ENCODE results near the gene HIVEP2.

HIVEP2 gene

GRCh38 chr6:142868917-142869316, 76.1 kb downstream of the HIVEP2 start:
- H3K4me3 ChIP-seq (ENCODE audit: low read length) = no peak overlapping the region
- TF ChIP-seq CTCF (conservative IDR thresholded peaks at IDR 0.05; ENCODE audit: low read depth, low read length) = no peak
- DNase-seq (ENCODE audit: low read depth) = no peak

- no peak for DNase-seq (ENCODE audit: low read depth)
- TF ChIP-seq CTCF (conservative IDR thresholded peaks at IDR 0.05; ENCODE audit: low read depth, low read length) = no peak
- H3K4me3 ChIP-seq (ENCODE audit: low read length) = no peak overlapping the region
These were observed 76.8 kb downstream of the HIVEP2 start for GRCh38 chr6:142867988-142868812.

DNA sequence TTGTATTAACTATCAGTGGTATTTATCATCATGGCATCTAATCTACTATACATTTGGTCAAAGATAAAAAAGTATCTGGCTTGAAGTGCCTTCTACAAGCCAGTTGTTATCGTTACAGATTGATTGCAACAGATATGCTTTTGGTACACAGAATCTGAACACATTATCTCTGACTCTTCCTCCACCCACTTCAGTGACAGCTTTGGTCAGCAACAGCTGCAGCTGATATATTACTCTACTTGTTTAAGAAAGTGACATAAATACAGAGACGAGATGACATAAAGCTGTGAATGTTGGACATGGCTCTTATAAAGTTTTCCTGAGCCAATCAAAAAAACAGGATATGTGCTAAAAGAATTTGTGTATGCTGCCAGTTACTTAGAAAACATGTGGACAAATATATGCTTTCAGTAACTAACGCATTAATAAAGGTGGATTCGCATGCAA, 77.6 kb downstream of the HIVEP2 start:
- no peak overlapping the region for H3K4me3 ChIP-seq (ENCODE audit: low read length)
- no peak for DNase-seq (ENCODE audit: low read depth)
- TF ChIP-seq CTCF (conservative IDR thresholded peaks at IDR 0.05; ENCODE audit: low read depth, low read length) = no peak

DNA sequence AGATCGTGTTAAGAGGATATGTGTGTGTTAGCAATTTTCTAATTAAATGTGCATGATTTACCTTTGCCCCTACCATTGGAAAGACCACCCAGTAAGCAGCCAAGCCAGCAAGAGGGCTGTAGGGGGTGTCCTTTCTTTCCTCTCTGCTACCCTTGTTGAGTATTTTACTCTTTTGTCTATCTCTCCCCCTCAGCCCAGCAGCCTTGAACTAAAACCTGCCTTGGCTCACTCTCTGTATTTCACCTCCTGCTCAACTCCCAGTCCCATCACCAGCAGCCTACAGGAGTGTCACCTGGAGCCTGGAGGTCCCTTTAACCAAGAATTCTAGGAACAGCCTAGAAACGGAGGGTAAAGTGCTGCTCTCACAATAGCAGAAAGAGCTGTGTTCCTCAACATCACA, 81.0 kb downstream of the HIVEP2 start:
- TF ChIP-seq CTCF (conservative IDR thresholded peaks at IDR 0.05; ENCODE audit: low read depth, low read length) = no peak
- DNase-seq (ENCODE audit: low read depth) = no peak
- H3K4me3 ChIP-seq (ENCODE audit: low read length) = no peak overlapping the region

- DNase-seq (ENCODE audit: low read depth) = no peak
- H3K4me3 ChIP-seq (ENCODE audit: low read length) = no peak overlapping the region
- TF ChIP-seq CTCF (conservative IDR thresholded peaks at IDR 0.05; ENCODE audit: low read depth, low read length) = no peak
These were observed 83.3 kb downstream of the HIVEP2 start for GRCh38 chr6:142861711-142862110.

- TF ChIP-seq CTCF (conservative IDR thresholded peaks at IDR 0.05; ENCODE audit: low read depth, low read length) = no peak
- DNase-seq (ENCODE audit: low read depth) = no peak
- H3K4me3 ChIP-seq (ENCODE audit: low read length) = no peak overlapping the region
These were observed 84.5 kb downstream of the HIVEP2 start for GRCh38 chr6:142860498-142860897.

All from retinal pigment epithelial cell (primary cell).